ENCODE measurements around the gene ABHD14A. TPM values are rescaled to one million over a fixed set of nuclear protein-coding genes. Genes with fewer than 3 reads are reported as not detected.

The ABHD14A gene
- total and polyA plus RNA-seq, 8 donors, result 14.7 to 30.2 (median 22.3) TPM

DNA sequence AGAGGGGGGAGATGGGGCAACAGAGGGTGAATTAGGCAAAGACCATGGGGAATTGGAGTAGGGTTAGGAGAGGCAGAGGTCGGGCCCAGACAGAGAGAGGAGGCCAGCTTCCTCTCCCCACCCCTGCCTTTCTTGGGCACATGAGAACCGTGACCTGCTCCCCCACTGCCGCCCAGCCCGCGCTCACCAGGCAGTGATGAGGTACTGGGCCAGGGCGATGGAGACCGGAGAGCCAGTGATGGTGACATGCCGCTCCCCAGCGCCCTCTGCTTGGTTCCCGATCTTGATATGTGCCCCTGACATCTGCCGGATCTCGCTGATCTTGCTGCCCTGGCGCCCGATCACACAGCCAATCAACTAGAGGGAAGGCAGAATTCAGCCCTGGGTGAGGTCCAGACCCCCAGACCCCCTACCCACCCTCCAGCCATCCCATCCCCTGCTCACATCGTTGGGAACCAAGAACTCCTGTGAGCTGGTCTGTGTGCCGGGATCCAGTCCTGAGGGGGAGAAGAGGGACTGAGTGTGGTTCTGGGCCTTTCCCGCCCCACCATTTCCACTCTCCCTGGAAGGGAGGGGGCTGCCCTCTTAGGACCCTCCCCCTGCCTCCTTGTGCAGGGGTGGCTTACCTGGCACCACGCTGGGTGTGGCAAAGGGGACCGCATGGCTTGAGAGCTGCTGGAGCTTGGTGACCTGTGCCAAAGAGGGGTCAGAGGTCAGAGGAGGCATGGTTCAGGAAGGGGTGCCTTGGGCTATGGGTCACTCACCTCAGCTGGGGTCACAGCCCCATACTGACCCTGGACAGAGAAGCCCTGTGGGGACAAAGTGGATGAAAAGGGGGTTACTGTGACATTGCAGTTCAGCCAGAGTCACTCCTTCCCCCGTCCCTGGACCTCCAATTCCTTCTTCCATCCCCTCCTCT is 16.0 kb upstream of the ABHD14A start:
- Histone ChIP-seq H3K4me1 (peaks cover 6 to 25% of the 10 kb centered on the region in 2 donors), H3K27ac (no peak overlapping the region), H3K9me3 (no peaks in the 10 kb centered on the region), H3K27me3 (peaks cover 0 to 25% of the 10 kb centered on the region in 2 donors), H3K36me3 (peaks cover 0 to 30% of the 10 kb centered on the region in 2 donors), H3K4me3 (no peak overlapping the region)
- DNase-seq, result peak in 1 of 4 donors; percentile 60
- intact Hi-C loops (cut with DNase I), result no loop called here
- no peak for ATAC-seq
- TF ChIP-seq, protein P1, sequence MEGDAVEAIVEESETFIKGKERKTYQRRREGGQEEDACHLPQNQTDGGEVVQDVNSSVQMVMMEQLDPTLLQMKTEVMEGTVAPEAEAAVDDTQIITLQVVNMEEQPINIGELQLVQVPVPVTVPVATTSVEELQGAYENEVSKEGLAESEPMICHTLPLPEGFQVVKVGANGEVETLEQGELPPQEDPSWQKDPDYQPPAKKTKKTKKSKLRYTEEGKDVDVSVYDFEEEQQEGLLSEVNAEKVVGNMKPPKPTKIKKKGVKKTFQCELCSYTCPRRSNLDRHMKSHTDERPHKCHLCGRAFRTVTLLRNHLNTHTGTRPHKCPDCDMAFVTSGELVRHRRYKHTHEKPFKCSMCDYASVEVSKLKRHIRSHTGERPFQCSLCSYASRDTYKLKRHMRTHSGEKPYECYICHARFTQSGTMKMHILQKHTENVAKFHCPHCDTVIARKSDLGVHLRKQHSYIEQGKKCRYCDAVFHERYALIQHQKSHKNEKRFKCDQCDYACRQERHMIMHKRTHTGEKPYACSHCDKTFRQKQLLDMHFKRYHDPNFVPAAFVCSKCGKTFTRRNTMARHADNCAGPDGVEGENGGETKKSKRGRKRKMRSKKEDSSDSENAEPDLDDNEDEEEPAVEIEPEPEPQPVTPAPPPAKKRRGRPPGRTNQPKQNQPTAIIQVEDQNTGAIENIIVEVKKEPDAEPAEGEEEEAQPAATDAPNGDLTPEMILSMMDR (IDR thresholded peaks at IDR 0.05), result no peak

DNA sequence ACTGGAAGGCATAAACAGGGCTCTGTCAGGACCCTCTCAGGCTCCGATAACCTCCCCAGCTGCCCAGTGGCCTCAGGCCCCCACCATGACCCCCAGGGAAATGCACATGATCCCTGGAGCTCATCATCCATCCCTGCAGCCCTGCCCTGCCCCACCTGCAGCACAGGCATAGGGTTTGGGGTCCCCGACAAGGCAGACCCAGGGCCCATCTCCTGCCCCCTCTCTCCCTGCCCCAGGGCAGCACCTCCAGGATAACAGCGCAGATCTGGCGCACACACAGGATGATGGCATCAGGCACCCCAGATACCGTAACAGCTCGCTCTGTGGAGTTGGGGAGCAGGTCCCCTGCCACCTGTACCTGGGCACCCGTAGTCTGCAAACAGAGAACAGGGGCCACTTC is 15.2 kb upstream of the ABHD14A start:
- DNase-seq, result peak in 1 of 4 donors; percentile 28
- Histone ChIP-seq H3K27ac (no peak overlapping the region), H3K4me3 (no peak overlapping the region), H3K9me3 (no peaks in the 10 kb centered on the region), H3K4me1 (peaks cover 6 to 21% of the 10 kb centered on the region in 2 donors), H3K36me3 (peaks cover 0 to 30% of the 10 kb centered on the region in 2 donors), H3K27me3 (peaks cover 0 to 25% of the 10 kb centered on the region in 2 donors)
- intact Hi-C loops (cut with DNase I), result no loop called here
- no peak for ATAC-seq
- TF ChIP-seq, protein P1 (IDR thresholded peaks at IDR 0.05), result no peak

DNA sequence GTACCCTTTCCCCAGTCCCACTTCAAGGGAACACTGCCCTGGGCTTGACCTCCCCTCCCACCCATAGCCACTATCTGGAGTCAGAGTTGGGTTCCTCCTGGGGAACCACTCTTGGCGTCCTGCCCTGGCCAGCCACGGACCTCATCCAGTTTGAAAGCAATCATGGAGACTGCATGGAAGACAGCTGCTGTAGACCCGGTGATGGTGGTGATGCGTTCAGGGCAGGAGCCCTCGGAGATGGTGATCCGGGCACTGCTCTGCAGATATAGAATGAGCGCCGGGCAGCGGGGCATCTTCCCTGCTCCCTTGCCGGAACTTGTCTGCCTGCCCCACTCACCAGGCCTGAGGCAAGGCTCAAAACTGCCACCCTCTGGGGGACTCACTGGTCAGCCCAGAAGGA is 14.5 kb upstream of the ABHD14A start:
- no peaks in the 10 kb centered on the region for H3K9me3 ChIP-seq
- H3K4me1 ChIP-seq, result peaks cover 6 to 15% of the 10 kb centered on the region in 2 donors
- TF ChIP-seq, protein P1 (IDR thresholded peaks at IDR 0.05), result no peak
- H3K4me3 ChIP-seq, result no peak overlapping the region
- intact Hi-C loops (cut with DNase I), result no loop called here
- peaks cover 0 to 30% of the 10 kb centered on the region in 2 donors for H3K36me3 ChIP-seq
- no peak overlapping the region for H3K27ac ChIP-seq
- ATAC-seq (no peak), DNase-seq (peak in 1 of 4 donors; percentile 53)
- peaks cover 0 to 17% of the 10 kb centered on the region in 2 donors for H3K27me3 ChIP-seq

DNA sequence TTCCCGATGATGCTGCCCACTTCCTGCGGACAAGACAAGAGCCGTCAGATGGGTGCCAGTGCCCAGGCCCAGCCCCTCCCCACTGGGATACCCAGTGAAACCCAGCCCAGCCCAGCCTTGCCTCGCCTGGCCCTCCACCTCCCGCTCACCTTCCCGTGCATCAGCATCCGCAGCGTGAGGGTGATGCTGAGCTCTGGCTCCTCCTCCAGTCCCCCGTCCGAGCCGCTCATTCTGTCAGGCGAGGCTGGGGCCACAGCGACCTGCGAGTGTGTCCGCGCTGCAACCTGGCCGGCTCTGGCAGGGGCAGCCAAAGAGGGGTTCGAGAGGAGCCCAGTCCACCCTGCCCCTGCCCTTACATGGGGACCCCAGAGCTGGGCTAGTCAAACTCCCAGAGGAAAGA is 13.9 kb upstream of the ABHD14A start:
- Histone ChIP-seq H3K4me3 (no peak overlapping the region), H3K27ac (no peak overlapping the region), H3K9me3 (no peaks in the 10 kb centered on the region), H3K36me3 (peaks cover 0 to 30% of the 10 kb centered on the region in 2 donors), H3K4me1 (peaks cover 6 to 9% of the 10 kb centered on the region in 2 donors), H3K27me3 (peaks cover 0 to 15% of the 10 kb centered on the region in 2 donors)
- TF ChIP-seq, protein P1 (IDR thresholded peaks at IDR 0.05), result no peak
- intact Hi-C loops (cut with DNase I), result no loop called here
- no peak for ATAC-seq
- DNase-seq, result peak in 1 of 4 donors; percentile 76
